ENCODE measurements around the gene ARHGEF4.
"Not testable (repeated sequence)": the region's sequence is repeated elsewhere in the genome, so short reads cannot be mapped to it uniquely, and the experiment has no call there.

ARHGEF4 gene

GRCh38 chr2:131049150-131049718 lies 212.5 kb downstream of the ARHGEF4 start:
- DNase-seq (ENCODE audit: low read depth, low spot score), result no peak

GRCh38 chr2:131050896-131051295 lies 214.2 kb downstream of the ARHGEF4 start:
- no peak for DNase-seq (ENCODE audit: low read depth, low spot score)

GRCh38 chr2:131052741-131053263 lies 216.1 kb downstream of the ARHGEF4 start:
- DNase-seq (ENCODE audit: low read depth, low spot score), result no peak

GRCh38 chr2:131054488-131054887 lies 217.8 kb downstream of the ARHGEF4 start:
- no peak for DNase-seq (ENCODE audit: low read depth, low spot score)

- DNase-seq (ENCODE audit: low read depth, low spot score), result no peak
Observed at GRCh38 chr2:131055169-131056065, 218.7 kb downstream of the ARHGEF4 start.

- no peak for DNase-seq (ENCODE audit: low read depth, low spot score)
Observed at GRCh38 chr2:131056204-131056931, 219.7 kb downstream of the ARHGEF4 start.

GRCh38 chr2:131056932-131057287 lies 220.2 kb downstream of the ARHGEF4 start:
- DNase-seq (ENCODE audit: low read depth, low spot score), result no peak

- DNase-seq (ENCODE audit: low read depth, low spot score), result no peak
Observed at GRCh38 chr2:131058214-131058843, 221.6 kb downstream of the ARHGEF4 start.

GRCh38 chr2:131058920-131059319 lies 222.2 kb downstream of the ARHGEF4 start:
- no peak for DNase-seq (ENCODE audit: low read depth, low spot score)

- no peak for DNase-seq (ENCODE audit: low read depth, low spot score)
Observed at GRCh38 chr2:131063501-131064283, 227.0 kb downstream of the ARHGEF4 start.

GRCh38 chr2:131064589-131065512 lies 228.1 kb downstream of the ARHGEF4 start:
- no peak for DNase-seq (ENCODE audit: low read depth, low spot score)

- no peak for DNase-seq (ENCODE audit: low read depth, low spot score)
Observed at GRCh38 chr2:131067465-131068125, 230.9 kb downstream of the ARHGEF4 start.

GRCh38 chr2:131068172-131068571 lies 231.5 kb downstream of the ARHGEF4 start:
- DNase-seq (ENCODE audit: low read depth, low spot score), result not testable (repeated sequence)

- DNase-seq (ENCODE audit: low read depth, low spot score), result not testable (repeated sequence)
Observed at GRCh38 chr2:131075578-131075977, 238.9 kb downstream of the ARHGEF4 start.

- no peak for DNase-seq (ENCODE audit: low read depth, low spot score)
Observed at GRCh38 chr2:131076707-131077106, 240.0 kb downstream of the ARHGEF4 start.

- DNase-seq (ENCODE audit: low read depth, low spot score), result no peak
Observed at GRCh38 chr2:131077182-131077846, 240.6 kb downstream of the ARHGEF4 start.

- DNase-seq (ENCODE audit: low read depth, low spot score), result no peak
Observed at GRCh38 chr2:131077966-131078365, 241.3 kb downstream of the ARHGEF4 start.

GRCh38 chr2:131079931-131080330 lies 243.2 kb downstream of the ARHGEF4 start:
- DNase-seq (ENCODE audit: low read depth, low spot score), result not testable (repeated sequence)

GRCh38 chr2:131081190-131081589 lies 244.5 kb downstream of the ARHGEF4 start:
- no peak for DNase-seq (ENCODE audit: low read depth, low spot score)
